GM19452 (cell line): ENCODE data around the gene ZNF584.
"Not testable (repeated sequence)": the region's sequence is repeated elsewhere in the genome, so short reads cannot be mapped to it uniquely, and the experiment has no call there.

Experiments used
- ATAC-seq: cut with Tn5 transposase; IDR thresholded peaks from one replicate; pipeline ENCODE4 v1.9.1; 2021; ENCODE audit not compliant: unreplicated experiment

ZNF584 gene

DNA sequence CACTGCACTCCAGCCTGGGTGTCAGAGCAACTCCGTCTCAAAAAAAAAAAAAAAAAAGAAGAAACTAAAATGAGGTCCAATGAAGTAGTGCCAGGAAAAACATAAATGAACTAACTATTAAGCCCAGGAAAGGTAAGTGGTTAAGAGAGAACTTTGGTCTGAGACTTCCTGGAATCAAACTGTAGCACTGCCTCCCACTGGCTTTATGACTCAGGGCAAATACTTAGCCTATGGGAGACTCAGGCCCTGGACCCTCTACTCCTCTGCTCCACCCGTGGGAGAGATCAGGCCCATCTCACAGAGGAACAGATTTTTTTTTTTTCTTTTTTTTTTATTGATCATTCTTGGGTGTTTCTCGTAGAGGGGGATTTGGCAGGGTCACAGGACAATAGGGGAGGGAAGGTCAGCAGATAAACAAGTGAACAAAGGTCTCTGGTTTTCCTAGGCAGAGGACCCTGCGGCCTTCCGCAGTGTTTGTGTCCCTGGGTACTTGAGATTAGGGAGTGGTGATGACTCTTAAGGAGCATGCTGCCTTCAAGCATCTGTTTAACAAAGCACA is 4.5 kb upstream of the ZNF584 start:
- not testable (repeated sequence) for ATAC-seq

DNA sequence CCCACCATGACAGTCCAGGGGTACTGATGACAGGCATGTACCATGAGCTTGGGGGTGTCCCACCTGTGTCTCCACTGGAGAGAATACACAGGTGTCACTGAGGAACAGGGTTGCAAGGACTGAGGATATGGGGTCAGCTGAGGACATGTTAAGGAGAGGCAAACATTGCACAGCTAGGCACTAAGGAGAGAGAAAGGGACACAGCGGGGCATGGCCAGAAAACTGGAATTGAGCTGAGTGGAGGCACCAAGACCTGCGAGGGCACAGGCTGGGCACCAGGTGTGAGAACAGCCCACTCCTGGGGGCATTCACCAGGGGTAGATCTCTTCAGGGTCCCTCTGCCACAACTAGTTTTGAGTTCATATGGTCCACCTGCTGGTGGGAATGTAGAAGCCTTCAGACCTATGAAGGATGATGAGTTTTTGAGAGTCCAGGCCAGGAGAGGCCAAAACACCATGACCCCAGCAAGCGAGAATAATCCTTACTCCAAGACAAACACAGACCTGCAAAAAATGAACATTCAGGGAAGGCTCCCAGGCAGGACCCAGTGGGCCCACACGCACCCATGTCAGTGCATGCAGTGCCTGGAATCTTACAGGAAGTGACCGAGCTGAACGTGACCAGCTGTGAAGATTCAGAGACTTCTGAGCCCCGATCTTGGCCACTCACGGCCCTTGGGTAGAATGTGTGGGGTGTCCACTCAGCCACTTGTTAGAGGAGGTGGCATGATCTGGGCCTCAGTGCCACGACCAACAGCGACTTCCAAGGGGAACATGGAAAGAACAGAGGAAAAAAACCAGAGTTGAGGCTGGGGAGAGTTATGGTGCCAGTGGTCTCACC is 1.4 kb upstream of the ZNF584 start:
- no peak for ATAC-seq

- ATAC-seq: no peak
These were observed 744 bp upstream of the ZNF584 start for GRCh38 chr19:58407658-58408151.

DNA sequence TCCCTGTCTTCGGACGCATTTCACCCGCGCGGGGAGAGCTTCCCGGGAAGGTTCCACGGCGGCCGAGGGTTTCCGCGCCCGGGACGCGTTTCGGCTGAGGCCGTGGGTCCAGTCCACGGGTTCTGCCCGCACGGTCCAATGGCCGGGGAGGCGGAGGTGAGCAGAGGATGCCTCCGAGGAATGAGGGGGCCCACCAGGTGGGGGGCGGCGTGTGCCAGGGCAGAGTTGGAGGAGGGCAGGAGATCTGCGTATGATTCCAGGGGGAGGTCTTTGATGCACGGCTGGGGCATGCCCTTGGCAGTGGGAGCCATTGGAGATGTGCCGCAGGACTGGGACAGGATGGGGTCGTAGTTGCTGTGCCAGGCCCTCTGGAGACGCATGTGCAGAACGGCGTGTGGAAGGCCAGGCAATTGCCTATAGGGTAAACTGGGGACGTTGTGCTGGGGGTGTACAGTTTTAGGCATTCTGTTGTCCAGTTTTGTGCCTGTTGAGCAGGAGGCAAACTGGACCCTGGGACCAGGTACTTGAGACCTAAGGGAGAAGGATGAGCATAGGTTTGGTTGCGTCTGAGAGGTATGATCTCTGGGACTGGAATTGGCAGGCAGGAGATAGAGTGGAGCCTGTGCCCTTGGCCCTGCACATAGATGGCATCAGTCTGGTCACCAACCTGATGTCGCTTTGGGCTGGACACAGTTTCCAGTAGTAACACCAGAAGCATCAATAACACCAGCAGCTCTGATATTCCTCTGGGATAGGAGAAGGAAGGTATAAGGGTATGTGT is 751 bp downstream of the ZNF584 start:
- ATAC-seq: no peak

DNA sequence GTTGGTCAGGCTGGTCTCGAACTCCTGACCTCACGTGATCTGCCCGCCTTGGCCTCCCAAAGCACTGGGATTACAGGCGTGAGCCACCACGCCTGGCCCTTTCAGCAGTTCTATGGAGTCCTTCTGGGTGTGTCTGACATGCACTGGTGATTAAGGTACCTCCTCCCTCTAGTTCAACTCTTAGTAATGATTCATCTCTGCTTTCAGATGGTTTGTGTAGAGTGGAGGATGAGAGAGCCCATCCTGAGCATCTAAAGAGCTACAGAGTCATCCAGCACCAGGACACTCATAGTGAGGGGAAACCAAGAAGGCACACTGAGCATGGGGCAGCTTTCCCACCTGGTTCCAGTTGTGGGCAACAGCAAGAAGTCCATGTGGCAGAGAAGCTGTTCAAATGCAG is 8.2 kb downstream of the ZNF584 start:
- no peak for ATAC-seq

DNA sequence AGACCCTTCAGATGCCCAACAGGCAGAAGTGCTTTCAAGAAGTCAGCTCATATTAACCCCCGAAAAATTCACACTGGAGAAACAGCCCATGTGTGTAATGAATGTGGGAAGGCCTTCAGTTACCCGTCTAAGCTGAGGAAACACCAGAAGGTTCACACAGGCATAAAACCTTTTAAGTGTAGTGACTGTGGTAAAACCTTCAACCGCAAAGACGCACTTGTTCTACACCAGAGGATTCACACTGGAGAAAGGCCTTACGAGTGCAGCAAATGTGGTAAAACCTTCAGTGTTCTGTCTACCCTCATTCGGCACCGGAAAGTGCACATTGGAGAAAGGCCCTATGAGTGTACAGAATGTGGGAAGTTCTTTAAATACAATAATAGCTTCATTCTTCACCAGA is 8.6 kb downstream of the ZNF584 start:
- no peak for ATAC-seq

DNA sequence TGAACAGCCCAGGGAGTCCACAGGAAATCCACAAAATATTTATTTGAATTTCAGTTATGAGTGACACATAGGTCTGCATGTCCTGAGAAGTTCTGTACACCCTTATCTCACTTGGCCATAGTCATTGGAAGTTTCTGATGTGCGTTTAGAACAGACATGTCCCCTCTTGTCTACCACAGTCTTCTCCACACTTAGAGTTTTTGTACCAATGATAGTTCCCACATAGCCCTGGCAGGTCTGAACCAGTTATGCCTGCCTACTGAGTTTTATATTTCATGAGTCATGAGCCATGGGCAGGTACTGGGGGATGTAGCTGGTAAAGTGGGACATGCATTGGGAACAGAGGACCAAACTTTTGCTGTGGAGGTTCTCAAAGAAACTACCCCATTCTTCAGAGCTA is 20.2 kb downstream of the ZNF584 start:
- ATAC-seq: no peak

DNA sequence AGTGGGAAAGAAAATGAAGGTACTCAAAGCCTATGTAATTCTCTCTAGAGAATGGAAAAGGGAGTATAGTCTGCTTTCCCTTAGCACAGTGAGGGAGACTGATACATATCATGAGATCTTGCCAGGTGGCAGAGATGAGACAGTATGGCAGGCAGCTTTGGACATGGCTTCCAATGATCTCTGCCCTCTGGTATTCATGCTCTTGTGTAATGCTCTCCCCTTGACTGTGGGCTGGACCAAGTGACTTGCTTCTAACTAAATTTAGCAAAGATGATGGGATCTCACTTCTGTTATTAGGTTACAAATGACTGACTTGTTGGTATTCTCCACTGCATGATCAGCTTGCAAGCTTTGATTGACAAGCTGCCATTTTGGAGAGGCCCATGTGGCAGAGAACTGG is 21.3 kb downstream of the ZNF584 start:
- ATAC-seq: no peak

GRCh38 chr19:58434217-58434616 is 25.8 kb downstream of the ZNF584 start:
- no peak for ATAC-seq

- ATAC-seq: peak; percentile 94
These were observed 31.4 kb downstream of the ZNF584 start, which contains the start of gene ZNF132 for GRCh38 chr19:58439576-58440554. Gene ZNF132, minus strand, starts transcription at chr19:58440153. Its CDS starts 332 bp downstream, at chr19:58439821.

DNA sequence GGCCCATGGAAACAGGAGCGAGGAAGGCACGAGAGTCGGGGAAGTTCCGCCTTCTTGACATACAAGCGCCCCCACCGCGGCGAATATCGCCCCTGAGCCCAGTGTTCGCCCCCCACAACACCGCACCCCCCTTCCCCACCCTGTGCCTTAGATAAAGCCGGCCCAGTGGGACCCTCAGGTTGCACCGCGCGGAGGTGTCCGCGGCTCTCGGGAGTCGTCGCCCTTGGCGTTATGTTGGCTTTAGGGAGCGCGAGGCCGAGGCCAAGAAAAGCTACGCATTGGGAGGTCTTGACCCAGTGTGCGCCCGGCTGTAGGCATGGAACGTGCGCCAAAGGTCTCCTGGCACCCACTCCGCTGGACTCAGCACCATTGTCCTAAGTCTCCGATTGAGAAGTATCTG is 32.1 kb downstream of the ZNF584 start:
- ATAC-seq: no peak

- ATAC-seq: not testable (repeated sequence)
These were observed 34.5 kb downstream of the ZNF584 start for GRCh38 chr19:58442986-58443385.

- not testable (repeated sequence) for ATAC-seq
These were observed 40.4 kb downstream of the ZNF584 start for GRCh38 chr19:58448860-58449259.

DNA sequence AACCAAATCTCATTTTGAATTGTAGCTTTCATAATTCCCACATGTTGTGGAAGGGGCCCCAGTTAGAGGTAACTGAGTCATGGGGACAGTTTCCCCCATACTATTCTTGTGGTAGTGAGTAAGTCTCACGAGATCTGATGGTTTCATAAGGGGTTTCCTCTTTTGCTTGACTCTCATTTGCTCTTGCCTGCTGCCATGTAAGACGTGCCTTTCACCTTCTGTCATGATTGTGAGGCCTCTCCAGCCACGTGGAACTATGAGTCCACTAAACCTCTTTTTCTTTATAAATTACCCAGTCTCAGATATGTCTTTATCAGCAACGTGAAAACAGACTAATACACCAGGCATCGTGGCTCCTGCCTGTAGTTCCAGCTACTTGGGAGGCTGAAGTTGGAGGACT is 41.5 kb downstream of the ZNF584 start:
- not testable (repeated sequence) for ATAC-seq

GRCh38 chr19:58450856-58451357 is 42.5 kb downstream of the ZNF584 start:
- no peak for ATAC-seq

- ATAC-seq: peak; percentile 96
These were observed 43.1 kb downstream of the ZNF584 start, which contains the start of gene ZNF324B for GRCh38 chr19:58451358-58452101. Gene ZNF324B, plus strand, starts transcription at chr19:58451622. Its CDS starts 2,080 bp downstream, at chr19:58453702.

GRCh38 chr19:58453743-58454142 is 45.3 kb downstream of the ZNF584 start:
- no peak for ATAC-seq

- no peak for ATAC-seq
These were observed 46.9 kb downstream of the ZNF584 start for GRCh38 chr19:58455306-58455705.

DNA sequence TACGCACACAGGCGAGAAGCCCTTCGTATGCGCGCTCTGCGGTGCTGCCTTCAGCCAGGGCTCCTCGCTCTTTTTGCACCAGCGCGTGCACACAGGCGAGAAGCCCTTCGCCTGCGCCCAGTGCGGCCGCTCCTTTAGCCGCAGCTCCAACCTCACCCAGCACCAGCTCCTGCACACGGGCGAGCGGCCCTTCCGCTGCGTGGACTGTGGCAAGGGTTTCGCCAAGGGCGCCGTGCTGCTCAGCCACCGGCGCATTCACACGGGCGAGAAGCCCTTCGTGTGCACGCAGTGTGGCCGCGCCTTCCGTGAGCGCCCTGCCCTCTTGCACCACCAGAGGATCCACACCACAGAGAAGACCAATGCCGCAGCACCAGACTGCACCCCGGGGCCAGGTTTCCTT is 47.7 kb downstream of the ZNF584 start:
- ATAC-seq: no peak
